HCT116 (cell line): ENCODE data around the gene MPEG1. TPM values are rescaled to one million over a fixed set of nuclear protein-coding genes. Genes with fewer than 3 reads are reported as not detected.

Source experiments
- ATAC-seq: fragments of 200-7000 bp; cut with Tn5 transposase; 2 replicates; pipeline ENCODE4 v1.9.1; 2020; ENCODE audit warnings: mild to moderate bottlenecking, moderate library complexity
- BruUV-seq: library from RNA; stranded (reverse); fragments of 400-500 nt; replicated peaks from 2 replicates; lab custom pipeline; 2021; lab: Mats Ljungman, UMichigan
- CTCF ChIA-PET: fragments of 300-600 bp; sonication (Branson Sonifier 250); formaldehyde crosslinking; loops from one replicate; lab custom pipeline; 2021; ENCODE audit warnings: antibody characterized with exemption; lab: Charles Lee
- POLR2A ChIA-PET: fragments of 300-600, 350-600 bp; sonication (Branson Sonifier 250); formaldehyde crosslinking; loops from one replicate; lab custom pipeline; 2021; ENCODE audit warnings: antibody characterized with exemption; lab: Charles Lee
- RAD21 ChIA-PET, 2 experiments: fragments of 300-600 bp; sonication (Branson Sonifier 250); formaldehyde crosslinking; loops; one replicate each; lab custom pipeline; 2023; ENCODE audit warnings: low total read pairs in 2 of 2; ENCODE audit not compliant: uncharacterized antibody in 2 of 2, unreplicated experiment in 2 of 2, low non-redundant PET in 1 of 2; lab: Charles Lee
- DNase-seq: peaks from one replicate; pipeline ENCODE4 v3.0.0-alpha.2; 2010; ENCODE audit warnings: low read depth, low spot score
- H2AFZ ChIP-seq: fragments of 200-600 bp; shearing (Covaris generic), sonication (generic); 2 replicates; pipeline ENCODE4 v1.6.1; 2017; ENCODE audit warnings: low read depth, mixed run types, mixed read lengths, antibody characterized with exemption, low read length; ENCODE audit not compliant: poor library complexity, severe bottlenecking
- H3K27ac ChIP-seq: 2 replicates; pipeline ENCODE4 v1.5.1; 2012; ENCODE audit warnings: low read depth, low read length
- H3K27me3 ChIP-seq: fragments of 200-600 bp; sonication (generic); 2 replicates; pipeline ENCODE4 v1.6.1; 2016; ENCODE audit warnings: mixed run types, low read length, mixed read lengths; ENCODE audit not compliant: insufficient read depth
- H3K36me3 ChIP-seq, 2 experiments: fragments of 200-500 bp in 1 of 2; fragments of 200-600 bp in 1 of 2; sonication (Bioruptor generic) in 1 of 2; sonication (generic) in 1 of 2; 2 replicates each; pipeline versions ENCODE4 v1.5.1 to v1.6.1; 2014 to 2016; ENCODE audit warnings: low read length in 2 of 2, inconsistent platforms in 1 of 2, mixed read lengths in 1 of 2, mixed run types in 1 of 2; ENCODE audit not compliant: insufficient read depth in 2 of 2, control insufficient read depth in 1 of 2
- H3K4me1 ChIP-seq, 2 experiments: fragments of 200-600 bp in 1 of 2; sonication (generic) in 1 of 2; 2 replicates each; pipeline versions ENCODE4 v1.5.1 to v1.6.1; 2012 to 2017; ENCODE audit warnings: low read length in 2 of 2, inconsistent platforms in 1 of 2, mild to moderate bottlenecking in 1 of 2, mixed read lengths in 1 of 2, mixed run types in 1 of 2, moderate library complexity in 1 of 2; ENCODE audit not compliant: insufficient read depth in 2 of 2, control insufficient read depth in 1 of 2
- H3K4me2 ChIP-seq: fragments of 200-600 bp; sonication (generic); 2 replicates; pipeline ENCODE4 v1.6.1; 2017; ENCODE audit warnings: mixed run types, low read length, mixed read lengths
- H3K4me3 ChIP-seq, 2 experiments: fragments of 200-600 bp in 1 of 2; sonication (generic) in 1 of 2; replicated peaks in 1 of 2; 2 replicates each; pipeline ENCODE4 v1.5.1; 2011 to 2016; ENCODE audit warnings: low read length in 2 of 2, control low read depth in 1 of 2, low read depth in 1 of 2, mild to moderate bottlenecking in 1 of 2, mixed read lengths in 1 of 2, mixed run types in 1 of 2
- H3K79me2 ChIP-seq: fragments of 200-600 bp; sonication (generic); 2 replicates; pipeline ENCODE4 v1.6.1; 2017; ENCODE audit warnings: mild to moderate bottlenecking, mixed run types, low read length, moderate library complexity, mixed read lengths; ENCODE audit not compliant: insufficient read depth
- H3K9ac ChIP-seq: fragments of 200-600 bp; sonication (generic); 2 replicates; pipeline ENCODE4 v1.6.1; 2016; ENCODE audit warnings: low read length, mixed read lengths
- H3K9me2 ChIP-seq: fragments of 200-600 bp; sonication (generic), shearing (Covaris generic); 2 replicates; pipeline ENCODE4 v1.6.1; 2017; ENCODE audit warnings: mixed run types, mild to moderate bottlenecking, moderate library complexity; ENCODE audit not compliant: insufficient read depth
- H3K9me3 ChIP-seq, 2 experiments: fragments of 200-500 bp in 1 of 2; fragments of 200-600 bp in 1 of 2; sonication (Bioruptor generic) in 1 of 2; sonication (generic) in 1 of 2; 2 replicates each; pipeline ENCODE4 v1.6.1; 2014 to 2017; ENCODE audit warnings: low read length in 2 of 2, mixed read lengths in 2 of 2, inconsistent platforms in 1 of 2, low read depth in 1 of 2, mild to moderate bottlenecking in 1 of 2, mixed run types in 1 of 2, moderate library complexity in 1 of 2; ENCODE audit not compliant: control insufficient read depth in 1 of 2, insufficient read depth in 1 of 2
- H4K20me1 ChIP-seq: fragments of 200-600 bp; sonication (generic), shearing (Covaris generic); 2 replicates; pipeline ENCODE4 v1.6.1; 2017; ENCODE audit warnings: mixed run types, mild to moderate bottlenecking, moderate library complexity; ENCODE audit not compliant: insufficient read depth
- ATF3 ChIP-seq: IDR thresholded peaks from 2 replicates; pipeline ENCODE4 v1.6.1; 2012
- CBX3 ChIP-seq: IDR thresholded peaks from 2 replicates; pipeline ENCODE4 v1.6.1; 2012; ENCODE audit warnings: low read depth
- CTCF ChIP-seq, 3 experiments: fragments of 200-600 bp in 1 of 3; sonication (generic) in 1 of 3; IDR thresholded peaks in 2 of 3; conservative IDR thresholded peaks in 1 of 3; 2 replicates each; pipeline ENCODE4 v1.5.1; 2012 to 2017; ENCODE audit warnings: low read depth in 2 of 3, low read length in 2 of 3, antibody characterized with exemption in 1 of 3, borderline replicate concordance in 1 of 3, control low read depth in 1 of 3, mild to moderate bottlenecking in 1 of 3, mixed read lengths in 1 of 3, mixed run types in 1 of 3, moderate library complexity in 1 of 3; ENCODE audit not compliant: insufficient read depth in 1 of 3
- EGR1 ChIP-seq: IDR thresholded peaks from 2 replicates; pipeline ENCODE4 v1.6.1; 2012; ENCODE audit warnings: low read depth
- ELF1 ChIP-seq: IDR thresholded peaks from 2 replicates; pipeline ENCODE4 v1.6.1; 2012; ENCODE audit warnings: low read depth, borderline replicate concordance
- EZH2phosphoT487 ChIP-seq: fragments of 200-600 bp; IDR thresholded peaks from 2 replicates; pipeline ENCODE4 v1.6.1; 2018; ENCODE audit warnings: antibody characterized with exemption, borderline replicate concordance
- FOSL1 ChIP-seq: IDR thresholded peaks from 2 replicates; pipeline ENCODE4 v1.6.1; 2012; ENCODE audit warnings: low read depth
- JUND ChIP-seq: IDR thresholded peaks from 2 replicates; pipeline ENCODE4 v1.6.1; 2012
- MAX ChIP-seq: IDR thresholded peaks from 2 replicates; pipeline ENCODE4 v1.6.1; 2012
- POLR2A ChIP-seq: IDR thresholded peaks from 2 replicates; pipeline ENCODE4 v1.7.0; 2011; ENCODE audit warnings: borderline replicate concordance; ENCODE audit not compliant: insufficient read depth, insufficient read length; ENCODE audit errors: extremely low read depth
- POLR2AphosphoS5 ChIP-seq: IDR thresholded peaks from 2 replicates; pipeline ENCODE4 v1.6.1; 2011; ENCODE audit warnings: mild to moderate bottlenecking, low read depth, low read length, moderate library complexity
- RAD21 ChIP-seq: IDR thresholded peaks from 2 replicates; pipeline ENCODE4 v1.6.1; 2012; ENCODE audit warnings: low read depth, mild to moderate bottlenecking
- REST ChIP-seq: IDR thresholded peaks from 2 replicates; pipeline ENCODE4 v1.6.1; 2012; ENCODE audit warnings: low read depth
- SP1 ChIP-seq: IDR thresholded peaks from 2 replicates; pipeline ENCODE4 v1.6.1; 2012; ENCODE audit warnings: low read depth
- SRF ChIP-seq: IDR thresholded peaks from 2 replicates; pipeline ENCODE4 v1.6.1; 2012; ENCODE audit warnings: low read depth
- TCF7L2 ChIP-seq: IDR thresholded peaks from 2 replicates; pipeline ENCODE4 v1.7.0; 2011; ENCODE audit warnings: borderline replicate concordance, inconsistent platforms; ENCODE audit not compliant: insufficient read depth, insufficient read length; ENCODE audit errors: extremely low read depth
- YY1 ChIP-seq: IDR thresholded peaks from 2 replicates; pipeline ENCODE4 v1.6.1; 2011; ENCODE audit warnings: low read length, low read depth, moderate library complexity, mild to moderate bottlenecking; ENCODE audit not compliant: insufficient replicate concordance; ENCODE audit errors: extremely low read depth
- ZBTB33 ChIP-seq: IDR thresholded peaks from 2 replicates; pipeline ENCODE4 v1.6.1; 2011; ENCODE audit warnings: mild to moderate bottlenecking, low read length, moderate library complexity; ENCODE audit not compliant: insufficient replicate concordance; ENCODE audit errors: extremely low read depth
- ZFX ChIP-seq: fragments of 450-650 bp; IDR thresholded peaks from 2 replicates; pipeline ENCODE4 v1.6.1; 2017
- ZNF274 ChIP-seq: fragments of 200-500 bp; sonication (Bioruptor generic); IDR thresholded peaks from 2 replicates; pipeline ENCODE4 v1.6.1; 2014; ENCODE audit warnings: mild to moderate bottlenecking, low read depth, low read length, inconsistent platforms
- intact Hi-C: fragments of 100-400 bp; cut with micrococcal nuclease; formaldehyde crosslinking; loops from 2 replicates; pipeline ENCODE4 v1.10.0; 2022
- total RNA-seq: library from RNA; stranded (reverse); gene quantifications from one replicate; pipeline ENCODE4 v1.2.1, GENCODE V29; 2021; ENCODE audit not compliant: unreplicated experiment

Gene MPEG1
- total RNA-seq, 1 experiment from 2014 or later, result 0.07 TPM

GRCh38 chr11:59240322-59240721 lies 27.6 kb upstream of the MPEG1 start:
- no TSS peak for BruUV-seq
- ATAC-seq (no peak), DNase-seq (no peak)
- Histone ChIP-seq H2AFZ (no peak overlapping the region), H3K27ac (no peak overlapping the region), H4K20me1 (no peaks in the 10 kb centered on the region), H3K9me2 (no peaks in the 10 kb centered on the region), H3K79me2 (no peaks in the 10 kb centered on the region), H3K9ac (no peak overlapping the region)
- POLR2A ChIA-PET, result no interaction called here
- CTCF ChIA-PET, result no interaction called here
- TF ChIP-seq JUND (no peak), FOSL1 (no peak), EZH2phosphoT487 (no peak), SRF (no peak), ELF1 (no peak), EGR1 (no peak), REST (no peak), CTCF (IDR thresholded peaks at IDR 0.05 in 2 of 3, conservative IDR thresholded peaks at IDR 0.05 in 1 of 3; ENCODE audit: borderline replicate concordance in 1 of 3, insufficient read depth in 1 of 3, low read depth in 2 of 3, low read length in 2 of 3) (no peak), ZNF274 (no peak), POLR2A (no peak), POLR2AphosphoS5 (no peak), CBX3 (no peak), ZBTB33 (no peak), MAX (no peak), SP1 (no peak), ZFX (no peak), TCF7L2 (no peak), YY1 (no peak), RAD21 (no peak), ATF3 (no peak)
- TF ChIP-seq, all 23 proteins: peak for 0
- H3K27me3 ChIP-seq, result no peaks in the 10 kb centered on the region
- H3K9me3 ChIP-seq, result peaks cover 0 to 6% of the 10 kb centered on the region in 2 experiments; a peak in 1 of 4 replicates
- H3K36me3 ChIP-seq, result no peaks in the 10 kb centered on the region
- intact Hi-C loops, result no loop called here
- H3K4me2 ChIP-seq, result no peak overlapping the region
- H3K4me1 ChIP-seq, result no peaks in the 10 kb centered on the region
- no peak overlapping the region for H3K4me3 ChIP-seq
- RAD21 ChIA-PET, result no interaction called here
